Astrocyte (in vitro differentiated cells and primary cell): ENCODE results near the gene ARID4B. TPM values are rescaled to one million over a fixed set of nuclear protein-coding genes. Genes with fewer than 3 reads are reported as not detected.

Source experiments
- DNase-seq: peaks from one replicate; pipeline ENCODE4 v3.0.0-alpha.2; 2010; ENCODE audit warnings: low read depth
- FAIRE-seq: peaks from 2 replicates; lab custom pipeline; 2011; peaks lifted over from hg19 to GRCh38; lab: Jason Lieb, UNC
- H2AFZ ChIP-seq: 2 replicates; pipeline ENCODE4 v1.6.0; 2012; ENCODE audit warnings: low read depth, low read length, inconsistent platforms
- H3K27ac ChIP-seq: 2 replicates; pipeline ENCODE4 v1.5.1; 2011; ENCODE audit warnings: low read depth, low read length, inconsistent platforms
- H3K27me3 ChIP-seq: 2 replicates; pipeline ENCODE4 v1.6.0; 2011; ENCODE audit warnings: low read length, inconsistent platforms; ENCODE audit not compliant: insufficient read depth
- H3K36me3 ChIP-seq: 2 replicates; pipeline ENCODE4 v1.5.1; 2011; ENCODE audit warnings: low read length, inconsistent platforms; ENCODE audit not compliant: insufficient read depth
- H3K4me1 ChIP-seq: 2 replicates; pipeline ENCODE4 v1.5.1; 2011; ENCODE audit warnings: low read length, inconsistent platforms; ENCODE audit not compliant: insufficient read depth
- H3K4me2 ChIP-seq: 2 replicates; pipeline ENCODE4 v1.6.0; 2012; ENCODE audit warnings: low read length, inconsistent platforms
- H3K4me3 ChIP-seq: 2 replicates; pipeline ENCODE4 v1.5.1; 2011; ENCODE audit warnings: low read depth, mild to moderate bottlenecking, low read length, inconsistent platforms; ENCODE audit not compliant: insufficient read depth
- H3K79me2 ChIP-seq: 2 replicates; pipeline ENCODE4 v1.6.0; 2012; ENCODE audit warnings: mild to moderate bottlenecking, low read length, inconsistent platforms; ENCODE audit not compliant: insufficient read depth
- H3K9ac ChIP-seq: 2 replicates; pipeline ENCODE4 v1.6.0; 2012; ENCODE audit warnings: mild to moderate bottlenecking, low read length, inconsistent platforms
- H3K9me3 ChIP-seq: 2 replicates; pipeline ENCODE4 v1.5.1; 2012; ENCODE audit warnings: low read depth, mild to moderate bottlenecking, low read length, inconsistent platforms; ENCODE audit not compliant: insufficient read depth
- H4K20me1 ChIP-seq: 2 replicates; pipeline ENCODE4 v1.6.0; 2012; ENCODE audit warnings: low read length, inconsistent platforms; ENCODE audit not compliant: insufficient read depth
- H3K27ac Mint-ChIP-seq: one replicate; pipeline ENCODE4 v1.8.0; 2021; ENCODE audit warnings: mild to moderate bottlenecking, mixed read lengths; ENCODE audit not compliant: unreplicated experiment
- H3K27me3 Mint-ChIP-seq: one replicate; pipeline ENCODE4 v1.8.0; 2021; ENCODE audit warnings: low read depth, mixed read lengths; ENCODE audit not compliant: unreplicated experiment
- H3K36me3 Mint-ChIP-seq: one replicate; pipeline ENCODE4 v1.8.0; 2021; ENCODE audit warnings: low read depth, mixed read lengths; ENCODE audit not compliant: unreplicated experiment
- H3K4me1 Mint-ChIP-seq: one replicate; pipeline ENCODE4 v1.8.0; 2021; ENCODE audit warnings: low read depth, mixed read lengths; ENCODE audit not compliant: unreplicated experiment
- H3K4me3 Mint-ChIP-seq: one replicate; pipeline ENCODE4 v1.8.0; 2021; ENCODE audit warnings: mild to moderate bottlenecking, moderate library complexity, mixed read lengths; ENCODE audit not compliant: unreplicated experiment
- H3K9me3 Mint-ChIP-seq: one replicate; pipeline ENCODE4 v1.8.0; 2021; ENCODE audit warnings: mild to moderate bottlenecking, mixed read lengths; ENCODE audit not compliant: unreplicated experiment
- EZH2 ChIP-seq: IDR thresholded peaks from 2 replicates; pipeline ENCODE4 v1.6.1; 2012; ENCODE audit warnings: mild to moderate bottlenecking, low read length, inconsistent platforms; ENCODE audit not compliant: insufficient read depth
- total RNA-seq: library from RNA; stranded (reverse); gene quantifications from 2 replicates; pipeline ENCODE4 v1.2.1, GENCODE V29; 2021
- TF ChIP-seq, protein P1 (sequence below): IDR thresholded peaks from 2 replicates; pipeline ENCODE4 v1.5.1; 2011; ENCODE audit warnings: low read depth, mild to moderate bottlenecking, inconsistent platforms, low read length, moderate library complexity; ENCODE audit not compliant: insufficient read depth

ARID4B gene
- total RNA-seq, 1 donor from 2014 or later: 38.6 TPM

- Histone ChIP-seq H3K27ac (no peak overlapping the region), H2AFZ (no peak overlapping the region), H3K36me3 (no peaks in the 10 kb centered on the region), H3K9me3 (no peaks in the 10 kb centered on the region), H4K20me1 (no peaks in the 10 kb centered on the region), H3K27me3 (no peaks in the 10 kb centered on the region), H3K4me2 (no peak overlapping the region), H3K9ac (no peak overlapping the region), H3K4me1 (no peaks in the 10 kb centered on the region), H3K79me2 (no peaks in the 10 kb centered on the region), H3K4me3 (no peak overlapping the region)
- H3K27me3 Mint-ChIP-seq: no peaks in the 10 kb centered on the region
- FAIRE-seq (no peak), DNase-seq (no peak)
- no peak for TF ChIP-seq EZH2
- TF ChIP-seq, protein P1, sequence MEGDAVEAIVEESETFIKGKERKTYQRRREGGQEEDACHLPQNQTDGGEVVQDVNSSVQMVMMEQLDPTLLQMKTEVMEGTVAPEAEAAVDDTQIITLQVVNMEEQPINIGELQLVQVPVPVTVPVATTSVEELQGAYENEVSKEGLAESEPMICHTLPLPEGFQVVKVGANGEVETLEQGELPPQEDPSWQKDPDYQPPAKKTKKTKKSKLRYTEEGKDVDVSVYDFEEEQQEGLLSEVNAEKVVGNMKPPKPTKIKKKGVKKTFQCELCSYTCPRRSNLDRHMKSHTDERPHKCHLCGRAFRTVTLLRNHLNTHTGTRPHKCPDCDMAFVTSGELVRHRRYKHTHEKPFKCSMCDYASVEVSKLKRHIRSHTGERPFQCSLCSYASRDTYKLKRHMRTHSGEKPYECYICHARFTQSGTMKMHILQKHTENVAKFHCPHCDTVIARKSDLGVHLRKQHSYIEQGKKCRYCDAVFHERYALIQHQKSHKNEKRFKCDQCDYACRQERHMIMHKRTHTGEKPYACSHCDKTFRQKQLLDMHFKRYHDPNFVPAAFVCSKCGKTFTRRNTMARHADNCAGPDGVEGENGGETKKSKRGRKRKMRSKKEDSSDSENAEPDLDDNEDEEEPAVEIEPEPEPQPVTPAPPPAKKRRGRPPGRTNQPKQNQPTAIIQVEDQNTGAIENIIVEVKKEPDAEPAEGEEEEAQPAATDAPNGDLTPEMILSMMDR: no peak
- no peaks in the 10 kb centered on the region for H3K4me1 Mint-ChIP-seq
- peaks cover 1% of the 10 kb centered on the region for H3K36me3 Mint-ChIP-seq
- H3K27ac Mint-ChIP-seq: no peak overlapping the region
- H3K4me3 Mint-ChIP-seq: no peak overlapping the region
- no peaks in the 10 kb centered on the region for H3K9me3 Mint-ChIP-seq
Observed at GRCh38 chr1:235358899-235359298, 30.9 kb upstream of the ARID4B start.

- Histone ChIP-seq H3K9ac (no peak overlapping the region), H3K4me1 (no peaks in the 10 kb centered on the region), H3K79me2 (no peaks in the 10 kb centered on the region), H3K4me2 (no peak overlapping the region), H4K20me1 (no peaks in the 10 kb centered on the region), H3K36me3 (no peaks in the 10 kb centered on the region), H3K27me3 (no peaks in the 10 kb centered on the region), H3K9me3 (no peaks in the 10 kb centered on the region), H2AFZ (peak overlapping the region; percentile 34), H3K4me3 (no peak overlapping the region), H3K27ac (no peak overlapping the region)
- FAIRE-seq (no peak), DNase-seq (no peak)
- H3K4me1 Mint-ChIP-seq: no peaks in the 10 kb centered on the region
- no peak overlapping the region for H3K4me3 Mint-ChIP-seq
- no peaks in the 10 kb centered on the region for H3K27me3 Mint-ChIP-seq
- H3K27ac Mint-ChIP-seq: no peak overlapping the region
- TF ChIP-seq, protein P1: no peak
- TF ChIP-seq EZH2: no peak
- H3K9me3 Mint-ChIP-seq: no peaks in the 10 kb centered on the region
- H3K36me3 Mint-ChIP-seq: peaks cover 1% of the 10 kb centered on the region
Observed at GRCh38 chr1:235357485-235358373, 29.8 kb upstream of the ARID4B start.

DNA sequence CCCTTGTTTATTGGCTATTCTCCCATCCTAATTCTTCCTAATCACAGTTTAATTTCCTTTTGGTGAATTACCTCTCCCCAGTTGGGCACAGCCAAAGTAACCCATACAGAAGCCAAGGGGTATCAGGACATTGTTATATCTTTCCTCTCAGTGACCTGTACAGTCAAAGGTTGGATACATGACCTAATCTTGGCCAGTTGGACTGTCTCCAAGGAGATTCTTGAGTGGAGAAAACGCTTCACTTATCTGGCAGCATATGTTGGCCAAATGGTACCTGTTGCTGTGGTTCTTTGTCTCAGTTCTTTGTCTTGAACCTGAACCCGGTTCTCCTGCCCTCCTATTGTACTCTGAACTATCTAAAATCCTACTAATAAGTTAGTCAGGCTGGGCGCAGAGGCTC, 23.9 kb upstream of the ARID4B start:
- no peaks in the 10 kb centered on the region for H3K9me3 Mint-ChIP-seq
- DNase-seq (no peak), FAIRE-seq (no peak)
- Histone ChIP-seq H2AFZ (no peak overlapping the region), H3K27ac (no peak overlapping the region), H3K36me3 (no peaks in the 10 kb centered on the region), H3K4me2 (no peak overlapping the region), H3K9me3 (no peaks in the 10 kb centered on the region), H3K4me1 (no peaks in the 10 kb centered on the region), H3K79me2 (no peaks in the 10 kb centered on the region), H3K27me3 (no peaks in the 10 kb centered on the region), H4K20me1 (no peaks in the 10 kb centered on the region), H3K4me3 (no peak overlapping the region), H3K9ac (no peak overlapping the region)
- no peaks in the 10 kb centered on the region for H3K4me1 Mint-ChIP-seq
- H3K36me3 Mint-ChIP-seq: peaks cover 1% of the 10 kb centered on the region
- no peaks in the 10 kb centered on the region for H3K27me3 Mint-ChIP-seq
- H3K27ac Mint-ChIP-seq: no peak overlapping the region
- H3K4me3 Mint-ChIP-seq: no peak overlapping the region
- no peak for TF ChIP-seq EZH2
- TF ChIP-seq, protein P1: no peak
